Neutrophil (primary cell): ENCODE measurements around the gene TAS1R1.

Experiments
- H3K27ac ChIP-seq: fragments of 200-600 bp; sonication (generic); 2 replicates; pipeline ENCODE4 v1.5.1; 2016; ENCODE audit warnings: mild to moderate bottlenecking, moderate library complexity
- H3K27me3 ChIP-seq: fragments of 200-600 bp; sonication (generic); 2 replicates; pipeline ENCODE4 v1.6.0; 2016; ENCODE audit warnings: mild to moderate bottlenecking
- H3K36me3 ChIP-seq: fragments of 200-600 bp; sonication (generic); 2 replicates; pipeline ENCODE4 v1.5.1; 2017
- H3K4me1 ChIP-seq, 2 experiments: fragments of 200-600 bp in 1 of 2; sonication (generic) in 1 of 2; 1 replicate in 1 of 2; 2 replicates in 1 of 2; pipeline versions ENCODE4 v1.5.1 to v1.6.1; 2013 to 2016; ENCODE audit warnings: low read depth in 1 of 2, low read length in 1 of 2, mild to moderate bottlenecking in 1 of 2, moderate library complexity in 1 of 2; ENCODE audit not compliant: control insufficient read depth in 1 of 2, insufficient read depth in 1 of 2
- H3K4me3 ChIP-seq, 2 experiments: fragments of 200-600 bp in 1 of 2; sonication (generic) in 1 of 2; 1 replicate in 1 of 2; 2 replicates in 1 of 2; pipeline ENCODE4 v1.5.1; 2013 to 2016; ENCODE audit warnings: low read depth in 1 of 2, low read length in 1 of 2, mild to moderate bottlenecking in 1 of 2, moderate library complexity in 1 of 2
- H3K9me3 ChIP-seq: fragments of 200-600 bp; sonication (generic); 2 replicates; pipeline ENCODE4 v1.5.1; 2016
- TF ChIP-seq, protein P1 (sequence below): fragments of 200-600 bp; sonication (generic); IDR thresholded peaks from 2 replicates; pipeline ENCODE4 v1.5.1; 2016; ENCODE audit warnings: antibody characterized with exemption

TAS1R1 gene

DNA sequence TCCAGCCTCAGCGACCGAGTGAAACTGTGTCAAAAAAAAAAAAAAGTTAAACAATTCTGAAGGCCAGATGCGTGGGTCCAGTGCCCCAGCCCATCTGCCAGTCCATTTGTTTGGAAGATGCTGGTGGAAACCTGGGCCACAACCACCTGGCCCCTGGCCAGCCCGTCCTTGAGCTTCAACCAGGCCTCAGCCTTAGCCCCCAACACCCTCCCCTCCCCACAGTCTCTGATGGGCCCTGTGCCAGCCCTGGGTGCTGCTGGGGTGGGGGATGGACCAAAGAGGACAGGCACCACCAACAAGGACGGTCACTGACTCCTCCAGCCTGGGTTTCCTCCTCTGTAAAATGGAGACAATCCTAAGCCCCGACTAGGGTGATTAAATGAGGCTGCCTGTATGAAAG, 44.1 kb upstream of the TAS1R1 start:
- Histone ChIP-seq H3K27ac (no peak overlapping the region), H3K4me3 (no peak overlapping the region), H3K4me1 (no peaks in the 10 kb centered on the region), H3K27me3 (peaks cover 8% of the 10 kb centered on the region), H3K36me3 (no peaks in the 10 kb centered on the region), H3K9me3 (no peaks in the 10 kb centered on the region)
- TF ChIP-seq, protein P1, sequence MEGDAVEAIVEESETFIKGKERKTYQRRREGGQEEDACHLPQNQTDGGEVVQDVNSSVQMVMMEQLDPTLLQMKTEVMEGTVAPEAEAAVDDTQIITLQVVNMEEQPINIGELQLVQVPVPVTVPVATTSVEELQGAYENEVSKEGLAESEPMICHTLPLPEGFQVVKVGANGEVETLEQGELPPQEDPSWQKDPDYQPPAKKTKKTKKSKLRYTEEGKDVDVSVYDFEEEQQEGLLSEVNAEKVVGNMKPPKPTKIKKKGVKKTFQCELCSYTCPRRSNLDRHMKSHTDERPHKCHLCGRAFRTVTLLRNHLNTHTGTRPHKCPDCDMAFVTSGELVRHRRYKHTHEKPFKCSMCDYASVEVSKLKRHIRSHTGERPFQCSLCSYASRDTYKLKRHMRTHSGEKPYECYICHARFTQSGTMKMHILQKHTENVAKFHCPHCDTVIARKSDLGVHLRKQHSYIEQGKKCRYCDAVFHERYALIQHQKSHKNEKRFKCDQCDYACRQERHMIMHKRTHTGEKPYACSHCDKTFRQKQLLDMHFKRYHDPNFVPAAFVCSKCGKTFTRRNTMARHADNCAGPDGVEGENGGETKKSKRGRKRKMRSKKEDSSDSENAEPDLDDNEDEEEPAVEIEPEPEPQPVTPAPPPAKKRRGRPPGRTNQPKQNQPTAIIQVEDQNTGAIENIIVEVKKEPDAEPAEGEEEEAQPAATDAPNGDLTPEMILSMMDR, result no peak

DNA sequence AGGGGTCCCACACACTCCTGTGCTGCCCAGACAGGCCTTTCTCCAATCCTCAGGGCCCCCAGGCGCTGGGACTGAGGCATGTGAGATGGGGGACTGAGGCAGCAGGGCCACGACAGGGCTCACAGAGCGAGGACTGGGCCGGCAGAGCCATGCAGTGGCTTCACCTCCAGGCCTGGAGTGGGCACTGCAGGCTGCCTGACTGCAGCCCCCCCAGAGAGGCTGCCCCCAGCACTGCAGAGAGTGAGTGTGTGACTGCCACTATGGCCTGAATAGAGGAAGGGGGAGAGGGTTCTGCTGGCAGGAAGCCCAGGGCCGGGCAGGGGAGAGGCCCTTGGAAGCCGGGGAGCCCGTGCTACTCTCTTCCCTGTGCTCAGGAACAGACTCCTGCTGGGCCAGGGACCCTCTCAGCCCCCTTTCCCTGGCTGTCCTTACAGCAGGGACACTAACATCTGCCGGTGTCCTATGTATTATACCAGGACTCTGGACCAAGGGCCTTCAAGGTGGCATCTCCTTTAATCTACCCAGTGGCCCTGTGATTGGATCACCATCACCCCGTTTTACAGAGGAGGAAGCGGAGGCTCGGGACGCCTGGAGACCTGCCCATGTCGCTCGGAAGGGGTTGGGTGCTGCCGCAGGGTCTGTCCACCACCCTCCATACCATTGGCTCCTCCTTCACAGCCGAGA, 43.4 kb upstream of the TAS1R1 start:
- H3K4me3 ChIP-seq, result no peak overlapping the region

DNA sequence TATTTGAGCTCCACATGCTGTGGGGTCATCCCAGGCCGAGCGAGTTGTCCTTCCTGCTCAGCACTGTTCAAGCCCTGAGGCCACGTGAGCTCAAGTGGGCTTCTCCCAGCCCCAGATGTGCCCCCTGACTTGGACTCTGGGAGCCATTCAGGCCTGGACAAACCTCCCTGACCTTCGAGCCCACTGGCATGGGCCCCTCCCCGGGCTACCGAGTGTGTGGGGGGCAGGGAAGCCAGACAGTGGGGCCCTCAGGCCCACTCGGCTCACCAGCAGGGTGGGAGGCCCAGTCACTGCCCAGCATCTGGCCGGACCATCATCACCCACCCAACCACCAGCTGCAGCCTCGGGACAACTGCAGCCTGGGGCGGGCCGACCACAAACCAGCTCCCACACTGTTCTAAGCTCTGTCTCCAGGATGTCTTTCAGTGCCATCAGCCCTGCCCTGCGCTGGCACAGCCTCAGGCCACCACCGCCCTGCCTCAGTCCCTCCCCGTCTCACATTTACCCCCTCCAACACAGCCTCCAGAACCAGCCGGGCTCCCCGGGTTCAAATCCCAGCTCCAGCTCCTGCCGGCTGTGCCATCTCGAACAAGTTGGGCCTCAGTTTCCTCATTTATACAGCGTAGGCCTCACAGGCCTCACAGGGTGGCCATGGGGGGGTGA, 42.7 kb upstream of the TAS1R1 start:
- Histone ChIP-seq H3K4me3 (no peak overlapping the region), H3K4me1 (no peaks in the 10 kb centered on the region), H3K27ac (no peak overlapping the region), H3K27me3 (peaks cover 8% of the 10 kb centered on the region), H3K9me3 (no peaks in the 10 kb centered on the region), H3K36me3 (no peaks in the 10 kb centered on the region)
- TF ChIP-seq, protein P1, result no peak

More for the DNA sequence above, 43.4 kb upstream of the TAS1R1 start:
- no peak overlapping the region for H3K27ac ChIP-seq
- peaks cover 8% of the 10 kb centered on the region for H3K27me3 ChIP-seq
- H3K9me3 ChIP-seq, result no peaks in the 10 kb centered on the region
- H3K4me1 ChIP-seq, result no peaks in the 10 kb centered on the region
- no peaks in the 10 kb centered on the region for H3K36me3 ChIP-seq
- TF ChIP-seq, protein P1, result no peak

DNA sequence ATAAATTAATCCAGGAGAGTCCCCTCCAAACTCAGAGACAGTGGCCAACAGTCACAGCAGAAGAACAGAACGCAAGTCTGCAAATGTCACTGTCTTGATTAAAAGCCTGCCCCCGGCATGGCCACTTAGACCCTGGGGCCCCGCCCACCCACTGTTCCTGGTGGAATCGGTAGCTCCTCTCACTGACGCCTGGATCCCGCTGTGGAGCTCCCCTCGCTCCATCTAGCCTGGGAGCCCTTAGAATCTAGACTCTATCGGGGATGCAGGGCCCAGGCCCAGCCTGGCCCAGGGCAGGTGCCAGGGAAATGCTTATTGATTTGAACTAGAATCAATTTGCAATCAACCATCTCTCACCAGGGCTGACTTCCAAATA, 42.2 kb upstream of the TAS1R1 start:
- Histone ChIP-seq H3K4me1 (no peaks in the 10 kb centered on the region), H3K9me3 (no peaks in the 10 kb centered on the region), H3K4me3 (no peak overlapping the region), H3K36me3 (no peaks in the 10 kb centered on the region), H3K27me3 (peaks cover 8% of the 10 kb centered on the region), H3K27ac (no peak overlapping the region)
- TF ChIP-seq, protein P1, result no peak

DNA sequence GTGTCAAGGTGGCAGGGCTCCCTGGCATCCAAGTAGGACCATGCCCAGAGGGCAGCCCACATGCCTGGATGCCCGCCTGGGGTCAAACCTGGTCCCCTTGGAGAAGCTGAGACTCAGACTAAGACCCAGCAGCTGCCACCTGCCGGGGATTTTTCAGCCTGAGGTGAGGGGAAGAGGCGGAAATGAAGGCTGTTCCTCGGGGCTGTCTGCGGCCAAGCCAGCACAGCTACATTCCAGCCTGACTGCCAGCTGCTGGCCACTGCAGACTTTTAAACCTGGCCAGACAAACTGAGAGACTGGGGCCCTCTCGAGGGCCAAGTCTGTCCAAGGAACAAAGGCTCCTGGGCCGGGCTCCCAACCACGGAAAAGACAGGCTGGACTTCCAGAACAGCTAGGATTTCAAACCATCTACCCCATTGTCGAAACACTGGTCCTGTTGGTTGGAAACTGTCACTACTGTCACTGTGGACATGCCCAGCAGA, 41.7 kb upstream of the TAS1R1 start:
- peaks cover 8% of the 10 kb centered on the region for H3K27me3 ChIP-seq
- H3K4me1 ChIP-seq, result no peaks in the 10 kb centered on the region
- no peak overlapping the region for H3K4me3 ChIP-seq
- H3K9me3 ChIP-seq, result no peaks in the 10 kb centered on the region
- H3K27ac ChIP-seq, result no peak overlapping the region
- H3K36me3 ChIP-seq, result no peaks in the 10 kb centered on the region
- TF ChIP-seq, protein P1, result no peak
